Lung (tissue), 12 donors: Measurements from ENCODE around the gene RREB1. TPM values are rescaled to one million over a fixed set of nuclear protein-coding genes. Genes with fewer than 3 reads are reported as not detected.

Experiments
- ATAC-seq: fragments of 200-7000 bp; cut with Tn5 transposase; one replicate; pipeline ENCODE4 v1.9.1; 2020; ENCODE audit warnings: moderate number of reproducible peaks; ENCODE audit not compliant: insufficient read depth, low FRiP score
- DNase-seq, 3 donors: peaks; one replicate each; pipeline ENCODE4 v3.0.0-alpha.2; 2013 to 2017
- H3K27ac ChIP-seq, 2 donors: one replicate each; pipeline ENCODE4 v1.5.1; 2013; ENCODE audit warnings: mild to moderate bottlenecking in 2 of 2, moderate library complexity in 2 of 2, control low read depth in 1 of 2, inconsistent platforms in 1 of 2, low read depth in 1 of 2, low read length in 1 of 2
- H3K27me3 ChIP-seq, 3 donors: one replicate each; pipeline ENCODE4 v1.5.1; 2013; ENCODE audit warnings: low read length in 2 of 3; ENCODE audit not compliant: control insufficient read depth in 3 of 3, insufficient read depth in 3 of 3
- H3K36me3 ChIP-seq, 4 donors: one replicate each; pipeline ENCODE4 v1.5.1; 2013; ENCODE audit warnings: low read length in 4 of 4, mild to moderate bottlenecking in 1 of 4, moderate library complexity in 1 of 4; ENCODE audit not compliant: control insufficient read depth in 4 of 4, insufficient read depth in 4 of 4
- H3K4me1 ChIP-seq, 5 donors: one replicate each; pipeline ENCODE4 v1.5.1; 2013; ENCODE audit warnings: low read length in 5 of 5, mild to moderate bottlenecking in 2 of 5, moderate library complexity in 1 of 5; ENCODE audit not compliant: control insufficient read depth in 5 of 5, insufficient read depth in 5 of 5
- H3K4me3 ChIP-seq: one replicate; pipeline ENCODE4 v1.5.1; 2013; ENCODE audit warnings: mild to moderate bottlenecking, control low read depth, moderate library complexity
- H3K9ac ChIP-seq, 2 donors: one replicate each; pipeline ENCODE4 v1.5.1; 2013; ENCODE audit warnings: low read length in 2 of 2, control low read depth in 1 of 2; ENCODE audit not compliant: insufficient read depth in 1 of 2
- H3K9me3 ChIP-seq, 4 donors: one replicate each; pipeline ENCODE4 v1.5.1; 2013; ENCODE audit warnings: low read length in 3 of 4, mild to moderate bottlenecking in 1 of 4, moderate library complexity in 1 of 4; ENCODE audit not compliant: control insufficient read depth in 4 of 4, insufficient read depth in 3 of 4
- WGBS, 2 donors: extraction: QIAGEN DNeasy Blood & Tissue Kit; methylation state at CpG; one replicate each; pipeline ENCODE4 v1.1.7; 2013; 5-methylcytosine and 5-hydroxymethylcytosine counted together
- polyA plus RNA-seq, 2 donors: library from polyadenylated mRNA; stranded (reverse); fragments of 200-250 nt; gene quantifications; one replicate each; pipeline ENCODE4 v1.2.1, GENCODE V29; 2013
- total RNA-seq, 2 donors: library from RNA; depleted of rRNA in 1 of 2; stranded (reverse); fragments of >200 nt in 1 of 2; gene quantifications; one replicate each; pipeline ENCODE4 v1.2.1, GENCODE V29; 2014 to 2021
- TF ChIP-seq, protein P1 (sequence below): IDR thresholded peaks from 2 replicates; pipeline ENCODE4 v1.5.1; 2012; ENCODE audit warnings: mild to moderate bottlenecking; ENCODE audit errors: control extremely low read depth, extremely low read depth
- donor health status: control.
- donor health status: control.
- donor health status: Bipolar disorder and iron deficiency.
- donor health status: healthy.
- donor health status: DM: yes; HTN: yes; CAD: no.

Gene RREB1
- total and polyA plus RNA-seq, 4 donors = 8.9 to 54.7 (median 31.1) TPM

DNA sequence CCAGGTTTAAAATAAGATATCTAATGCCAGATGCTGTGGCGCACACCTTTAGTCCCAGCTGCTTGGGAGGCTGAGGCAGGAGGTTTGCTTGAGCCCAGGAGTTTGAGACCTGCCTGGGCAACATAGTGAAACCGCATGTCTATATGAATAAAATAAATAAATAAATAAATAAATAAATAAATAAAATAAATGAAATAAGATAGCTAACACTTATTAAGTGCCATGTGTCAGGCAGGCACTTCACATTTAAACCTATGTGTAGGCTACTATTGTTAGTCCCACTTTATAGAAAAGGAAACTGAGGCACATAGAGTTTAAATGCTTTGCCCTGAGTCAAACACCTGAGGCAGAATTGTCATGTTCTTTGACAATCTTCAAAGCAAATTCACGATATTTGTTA, 32.9 kb upstream of the RREB1 start:
- Histone ChIP-seq H3K4me1 (no peaks in the 10 kb centered on the region), H3K36me3 (no peaks in the 10 kb centered on the region), H3K27me3 (no peaks in the 10 kb centered on the region), H3K27ac (no peak overlapping the region), H3K9me3 (no peaks in the 10 kb centered on the region), H3K9ac (no peak overlapping the region), H3K4me3 (no peak overlapping the region)
- TF ChIP-seq, protein P1, sequence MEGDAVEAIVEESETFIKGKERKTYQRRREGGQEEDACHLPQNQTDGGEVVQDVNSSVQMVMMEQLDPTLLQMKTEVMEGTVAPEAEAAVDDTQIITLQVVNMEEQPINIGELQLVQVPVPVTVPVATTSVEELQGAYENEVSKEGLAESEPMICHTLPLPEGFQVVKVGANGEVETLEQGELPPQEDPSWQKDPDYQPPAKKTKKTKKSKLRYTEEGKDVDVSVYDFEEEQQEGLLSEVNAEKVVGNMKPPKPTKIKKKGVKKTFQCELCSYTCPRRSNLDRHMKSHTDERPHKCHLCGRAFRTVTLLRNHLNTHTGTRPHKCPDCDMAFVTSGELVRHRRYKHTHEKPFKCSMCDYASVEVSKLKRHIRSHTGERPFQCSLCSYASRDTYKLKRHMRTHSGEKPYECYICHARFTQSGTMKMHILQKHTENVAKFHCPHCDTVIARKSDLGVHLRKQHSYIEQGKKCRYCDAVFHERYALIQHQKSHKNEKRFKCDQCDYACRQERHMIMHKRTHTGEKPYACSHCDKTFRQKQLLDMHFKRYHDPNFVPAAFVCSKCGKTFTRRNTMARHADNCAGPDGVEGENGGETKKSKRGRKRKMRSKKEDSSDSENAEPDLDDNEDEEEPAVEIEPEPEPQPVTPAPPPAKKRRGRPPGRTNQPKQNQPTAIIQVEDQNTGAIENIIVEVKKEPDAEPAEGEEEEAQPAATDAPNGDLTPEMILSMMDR = no peak
- no peak for ATAC-seq
- DNase-seq = no peak
- 96% methylated on average over 3 of the region's 3 CpGs for WGBS, 2 donors

DNA sequence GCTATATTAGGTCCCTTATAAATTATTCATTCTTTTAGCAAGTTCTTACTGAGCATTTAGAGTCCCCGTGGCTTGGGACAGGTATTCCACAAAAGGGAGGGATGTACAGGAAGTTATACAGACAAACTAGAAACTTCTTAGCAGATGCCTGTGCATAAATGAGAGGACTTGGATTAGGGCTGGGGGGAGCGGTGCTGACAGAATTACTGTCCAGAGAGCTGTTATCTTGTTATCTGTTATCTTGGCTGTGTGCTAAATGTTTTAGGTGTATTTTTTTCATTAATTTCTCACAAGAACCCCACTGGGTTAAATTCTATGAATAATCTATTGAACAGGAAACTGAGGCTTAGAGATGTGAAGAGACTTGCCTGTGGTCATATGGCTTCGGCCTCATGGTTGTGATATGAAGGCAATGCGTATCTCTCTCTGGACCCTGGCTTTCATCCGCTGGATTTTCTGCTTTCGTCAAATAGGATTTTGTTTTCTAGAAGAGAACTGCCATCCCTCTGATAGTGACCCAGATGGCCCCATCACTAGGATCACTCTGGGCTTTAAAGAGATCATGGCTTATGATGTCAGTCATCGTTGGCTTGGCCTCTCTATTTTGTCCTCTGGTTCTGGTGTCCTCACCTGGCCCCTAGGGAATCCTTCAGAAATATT, 32.3 kb upstream of the RREB1 start:
- 93 to 97% methylated on average over 7 of the region's 7 CpGs for WGBS, 2 donors
- no peaks in the 10 kb centered on the region for H3K27me3 ChIP-seq
- no peaks in the 10 kb centered on the region for H3K36me3 ChIP-seq
- ATAC-seq (no peak), DNase-seq (no peak)
- H3K4me3 ChIP-seq = no peak overlapping the region
- no peak overlapping the region for H3K27ac ChIP-seq
- no peak overlapping the region for H3K9ac ChIP-seq
- H3K4me1 ChIP-seq = no peaks in the 10 kb centered on the region
- H3K9me3 ChIP-seq = no peaks in the 10 kb centered on the region
- TF ChIP-seq, protein P1 = no peak

DNA sequence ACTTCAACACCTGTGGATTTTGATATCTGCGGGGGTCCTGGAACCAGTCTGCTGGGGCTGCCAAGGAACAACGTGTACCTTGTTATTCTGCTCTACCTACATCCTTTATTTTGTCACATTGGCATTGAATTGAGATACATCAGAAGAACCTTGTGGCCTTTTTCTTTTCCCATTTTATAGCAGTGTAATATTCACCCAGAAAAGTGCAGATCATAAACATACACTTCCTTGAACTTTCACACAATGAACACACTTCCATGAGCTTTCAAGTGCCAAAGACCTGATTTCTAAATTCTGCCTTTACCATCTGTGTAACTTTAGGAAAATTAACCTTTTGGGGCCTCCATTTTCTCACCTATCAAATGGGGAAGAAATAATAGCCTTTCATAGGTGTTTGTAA, 29.9 kb upstream of the RREB1 start:
- Histone ChIP-seq H3K9me3 (no peaks in the 10 kb centered on the region), H3K4me1 (no peaks in the 10 kb centered on the region), H3K27me3 (no peaks in the 10 kb centered on the region), H3K9ac (no peak overlapping the region), H3K4me3 (no peak overlapping the region), H3K36me3 (no peaks in the 10 kb centered on the region), H3K27ac (no peak overlapping the region)
- TF ChIP-seq, protein P1 = no peak
- ATAC-seq (no peak), DNase-seq (no peak)
- WGBS, 2 donors = 85 to 96% methylated on average over 2 of the region's 2 CpGs

DNA sequence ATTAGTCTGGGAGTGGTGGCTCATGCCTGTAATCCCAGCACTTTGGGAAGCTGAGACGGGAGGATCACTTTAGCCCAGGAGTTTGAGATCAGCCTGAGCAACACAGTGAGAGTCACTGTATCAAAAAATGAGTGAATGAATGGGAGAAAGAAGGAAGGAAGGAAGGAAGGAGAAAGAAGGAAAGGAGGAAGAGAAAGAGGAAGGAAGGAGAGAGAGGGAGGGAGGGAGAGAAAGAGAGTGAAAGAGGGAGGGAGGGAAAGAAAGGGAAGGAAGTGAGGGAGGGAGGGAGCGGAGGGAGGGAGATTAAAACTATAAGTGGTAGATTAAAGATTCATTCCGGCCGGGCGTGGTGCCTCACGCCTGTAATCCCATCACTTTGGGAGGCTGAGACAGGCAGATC, 28.9 kb upstream of the RREB1 start:
- no peaks in the 10 kb centered on the region for H3K27me3 ChIP-seq
- no peak for DNase-seq
- H3K4me1 ChIP-seq = no peaks in the 10 kb centered on the region
- ATAC-seq = no peak
- no peak overlapping the region for H3K4me3 ChIP-seq
- H3K27ac ChIP-seq = no peak overlapping the region
- H3K36me3 ChIP-seq = no peaks in the 10 kb centered on the region
- WGBS, 2 donors = 85 to 89% methylated on average over 6 of the region's 6 CpGs
- TF ChIP-seq, protein P1 = no peak
- no peak overlapping the region for H3K9ac ChIP-seq
- H3K9me3 ChIP-seq = no peaks in the 10 kb centered on the region
